NCI-H82 treated with DMSO at 0.1 percent for 48 hours (cell line): ENCODE data around the gene ACADL.

Source experiments
- DNase-seq: peaks from one replicate; lab custom pipeline; 2025; ENCODE audit not compliant: unreplicated experiment; lab: John Stamatoyannopoulos, UW

Gene ACADL

GRCh38 chr2:210224941-210225672 lies at the start of gene ACADL:
Gene ACADL, minus strand, starts transcription at chr2:210225447. Its CDS starts 184 bp downstream, at chr2:210225263.
- DNase-seq, result no peak

GRCh38 chr2:210271300-210271699 lies 46.1 kb upstream of the ACADL start:
- no peak for DNase-seq

- no peak for DNase-seq
These were observed 43.9 kb upstream of the ACADL start for GRCh38 chr2:210269148-210269547.

GRCh38 chr2:210268281-210268680 lies 43.0 kb upstream of the ACADL start:
- DNase-seq, result no peak

GRCh38 chr2:210267698-210268097 lies 42.5 kb upstream of the ACADL start:
- no peak for DNase-seq

- no peak for DNase-seq
These were observed 39.0 kb upstream of the ACADL start for GRCh38 chr2:210264282-210264681.

GRCh38 chr2:210263841-210264240 lies 38.6 kb upstream of the ACADL start:
- DNase-seq, result no peak

GRCh38 chr2:210262036-210262435 lies 36.8 kb upstream of the ACADL start:
- DNase-seq, result no peak

- no peak for DNase-seq
These were observed 34.4 kb upstream of the ACADL start for GRCh38 chr2:210259687-210260086.

- DNase-seq, result no peak
These were observed 27.7 kb upstream of the ACADL start for GRCh38 chr2:210252699-210253606.

- no peak for DNase-seq
These were observed 25.4 kb upstream of the ACADL start for GRCh38 chr2:210250622-210251021.

GRCh38 chr2:210233487-210233886 lies 8.2 kb upstream of the ACADL start:
- DNase-seq, result no peak

GRCh38 chr2:210230984-210231383 lies 5.7 kb upstream of the ACADL start:
- DNase-seq, result no peak

- DNase-seq, result no peak
These were observed 5.3 kb upstream of the ACADL start for GRCh38 chr2:210230518-210230917.

GRCh38 chr2:210228586-210228985 lies 3.3 kb upstream of the ACADL start:
- DNase-seq, result no peak

- no peak for DNase-seq
These were observed 2.2 kb upstream of the ACADL start for GRCh38 chr2:210227290-210228088.

- DNase-seq, result no peak
These were observed 976 bp upstream of the ACADL start for GRCh38 chr2:210226223-210226622.

GRCh38 chr2:210224591-210224940 lies 681 bp downstream of the ACADL start:
- no peak for DNase-seq

GRCh38 chr2:210215120-210215519 lies 10.1 kb downstream of the ACADL start:
- no peak for DNase-seq

- no peak for DNase-seq
These were observed 15.1 kb downstream of the ACADL start for GRCh38 chr2:210210185-210210584.

- no peak for DNase-seq
These were observed 17.3 kb downstream of the ACADL start for GRCh38 chr2:210207929-210208328.
